ENCODE measurements around the gene CNOT4. TPM values are rescaled to one million over a fixed set of nuclear protein-coding genes. Genes with fewer than 3 reads are reported as not detected.

Gene CNOT4
- total and polyA plus RNA-seq, 8 donors: 4.6 to 50.2 (median 10.9) TPM

DNA sequence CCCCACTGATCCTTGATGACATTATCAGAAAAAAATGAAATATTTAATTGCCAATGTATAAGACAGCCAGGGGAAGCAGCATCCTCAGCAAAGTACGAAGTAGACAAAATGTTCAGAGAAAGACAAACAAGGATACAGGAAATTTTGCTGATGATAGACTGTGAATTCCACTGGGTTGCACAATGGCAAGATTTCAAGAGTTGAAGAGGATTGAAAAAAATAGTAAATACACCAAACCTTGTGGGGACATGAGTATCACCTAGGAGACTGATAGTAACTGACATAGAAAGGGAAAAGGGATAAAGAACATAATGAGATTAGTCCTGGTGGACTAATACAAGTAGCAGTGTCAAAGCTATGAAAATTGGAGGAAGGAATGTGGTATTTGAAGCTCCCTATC is 16.5 kb downstream of the CNOT4 start:
- H3K27me3 ChIP-seq: no peaks in the 10 kb centered on the region
- WGBS, 5 donors: 84 to 100% (median 91%) methylated on average over 1 of the region's 1 CpG
- no peak overlapping the region for H3K27ac ChIP-seq
- no peaks in the 10 kb centered on the region for H3K9me3 ChIP-seq
- peaks cover 6 to 60% (median 28%) of the 10 kb centered on the region in 4 donors for H3K4me1 ChIP-seq
- H3K36me3 ChIP-seq: no peaks in the 10 kb centered on the region
- TF ChIP-seq EP300 (IDR thresholded peaks at IDR 0.05): no peak
- no peak for TF ChIP-seq POLR2A (IDR thresholded peaks at IDR 0.05)
- TF ChIP-seq, protein P1, sequence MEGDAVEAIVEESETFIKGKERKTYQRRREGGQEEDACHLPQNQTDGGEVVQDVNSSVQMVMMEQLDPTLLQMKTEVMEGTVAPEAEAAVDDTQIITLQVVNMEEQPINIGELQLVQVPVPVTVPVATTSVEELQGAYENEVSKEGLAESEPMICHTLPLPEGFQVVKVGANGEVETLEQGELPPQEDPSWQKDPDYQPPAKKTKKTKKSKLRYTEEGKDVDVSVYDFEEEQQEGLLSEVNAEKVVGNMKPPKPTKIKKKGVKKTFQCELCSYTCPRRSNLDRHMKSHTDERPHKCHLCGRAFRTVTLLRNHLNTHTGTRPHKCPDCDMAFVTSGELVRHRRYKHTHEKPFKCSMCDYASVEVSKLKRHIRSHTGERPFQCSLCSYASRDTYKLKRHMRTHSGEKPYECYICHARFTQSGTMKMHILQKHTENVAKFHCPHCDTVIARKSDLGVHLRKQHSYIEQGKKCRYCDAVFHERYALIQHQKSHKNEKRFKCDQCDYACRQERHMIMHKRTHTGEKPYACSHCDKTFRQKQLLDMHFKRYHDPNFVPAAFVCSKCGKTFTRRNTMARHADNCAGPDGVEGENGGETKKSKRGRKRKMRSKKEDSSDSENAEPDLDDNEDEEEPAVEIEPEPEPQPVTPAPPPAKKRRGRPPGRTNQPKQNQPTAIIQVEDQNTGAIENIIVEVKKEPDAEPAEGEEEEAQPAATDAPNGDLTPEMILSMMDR (IDR thresholded peaks at IDR 0.05): no peak
- no peak for TF ChIP-seq POLR2AphosphoS5 (IDR thresholded peaks at IDR 0.05)
- H3K4me3 ChIP-seq: no peak overlapping the region
- intact Hi-C loops (cut with DNase I; ENCODE audit: low total_unique reads): no loop called here
- DNase-seq: no peak

DNA sequence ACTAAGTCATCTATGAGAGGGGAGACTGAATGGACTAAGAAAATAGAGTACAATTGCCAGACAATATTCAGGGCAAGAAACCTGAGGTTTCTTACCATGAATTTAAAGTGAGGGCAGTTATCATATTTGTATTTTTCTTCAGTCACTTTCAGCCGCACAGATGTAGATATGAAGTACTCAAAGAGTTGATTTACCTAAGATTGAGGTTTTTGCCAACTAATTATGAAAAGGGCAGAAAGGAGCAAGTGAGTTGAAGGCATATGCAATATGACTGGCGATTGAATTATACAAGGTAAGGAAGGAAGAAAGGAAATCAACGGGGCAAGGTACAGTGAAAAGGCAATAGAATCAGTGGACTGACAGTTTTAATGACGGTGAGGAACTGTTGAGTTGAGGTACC is 17.8 kb downstream of the CNOT4 start:
- no peak overlapping the region for H3K27ac ChIP-seq
- H3K9me3 ChIP-seq: no peaks in the 10 kb centered on the region
- no peak for DNase-seq
- H3K36me3 ChIP-seq: no peaks in the 10 kb centered on the region
- intact Hi-C loops (cut with DNase I; ENCODE audit: low total_unique reads): no loop called here
- H3K4me1 ChIP-seq: peaks cover 6 to 50% (median 23%) of the 10 kb centered on the region in 4 donors
- no peaks in the 10 kb centered on the region for H3K27me3 ChIP-seq
- 71 to 83% (median 81%) methylated on average over 4 of the region's 4 CpGs for WGBS, 5 donors
- no peak overlapping the region for H3K4me3 ChIP-seq
- no peak for TF ChIP-seq EP300 (IDR thresholded peaks at IDR 0.05)
- TF ChIP-seq POLR2AphosphoS5 (IDR thresholded peaks at IDR 0.05): no peak
- no peak for TF ChIP-seq POLR2A (IDR thresholded peaks at IDR 0.05)
- TF ChIP-seq, protein P1 (IDR thresholded peaks at IDR 0.05): no peak

DNA sequence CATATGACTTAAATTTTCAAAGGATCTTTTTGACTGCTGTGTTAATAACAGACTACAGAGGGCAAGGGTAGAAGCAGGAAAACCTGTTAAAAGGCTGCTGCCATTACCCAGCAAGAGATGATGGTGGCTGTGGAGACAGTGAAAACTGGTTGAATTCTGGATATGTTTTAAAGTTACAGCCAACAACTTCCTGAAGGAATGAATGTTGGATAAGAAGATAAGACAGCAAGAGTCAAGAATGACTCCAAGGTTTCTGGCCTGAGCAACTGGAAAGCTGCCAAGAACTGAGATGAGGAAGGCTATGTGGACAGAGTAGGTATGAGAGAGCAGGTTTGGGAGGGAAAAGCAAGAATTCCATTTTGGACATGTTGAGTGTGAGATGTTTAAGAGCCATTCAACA is 19.1 kb downstream of the CNOT4 start:
- H3K27ac ChIP-seq: peak overlapping the region in 1 of 5 donors; percentile 29
- no peak overlapping the region for H3K4me3 ChIP-seq
- TF ChIP-seq POLR2A (IDR thresholded peaks at IDR 0.05) (no peak), POLR2AphosphoS5 (IDR thresholded peaks at IDR 0.05) (no peak), EP300 (IDR thresholded peaks at IDR 0.05) (no peak)
- TF ChIP-seq, protein P1 (IDR thresholded peaks at IDR 0.05): no peak

DNA sequence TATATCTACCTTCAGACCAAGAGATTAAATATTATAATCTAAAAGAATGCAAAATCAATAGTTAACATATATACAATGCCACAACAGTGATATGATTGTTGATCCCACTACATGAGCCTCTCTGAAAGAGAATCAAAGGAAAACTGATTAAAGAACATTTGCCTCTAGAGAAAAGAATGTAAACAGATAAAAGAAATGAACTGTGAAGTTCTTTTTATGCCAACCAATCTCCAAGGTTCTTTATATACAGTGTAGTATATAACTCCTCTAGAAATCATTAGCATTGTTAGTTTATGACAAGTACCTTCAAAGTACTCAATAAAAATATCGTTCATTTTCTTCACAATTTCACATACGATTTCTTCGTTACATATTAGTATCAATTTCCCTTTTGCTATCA is 20.1 kb downstream of the CNOT4 start:
- Histone ChIP-seq H3K4me3 (no peak overlapping the region), H3K9me3 (no peaks in the 10 kb centered on the region), H3K4me1 (peaks cover 6 to 44% (median 20%) of the 10 kb centered on the region in 4 donors), H3K36me3 (no peaks in the 10 kb centered on the region), H3K27ac (no peak overlapping the region), H3K27me3 (no peaks in the 10 kb centered on the region)
- DNase-seq: no peak
- TF ChIP-seq EP300 (IDR thresholded peaks at IDR 0.05) (no peak), POLR2A (IDR thresholded peaks at IDR 0.05) (no peak), POLR2AphosphoS5 (IDR thresholded peaks at IDR 0.05) (no peak)
- TF ChIP-seq, protein P1 (IDR thresholded peaks at IDR 0.05): no peak
- intact Hi-C loops (cut with DNase I; ENCODE audit: low total_unique reads): no loop called here
- WGBS, 5 donors: 51 to 77% (median 57%) methylated on average over 3 of the region's 3 CpGs

More for the DNA sequence above, 19.1 kb downstream of the CNOT4 start:
- Histone ChIP-seq H3K27me3 (no peaks in the 10 kb centered on the region), H3K9me3 (no peaks in the 10 kb centered on the region), H3K36me3 (no peaks in the 10 kb centered on the region), H3K4me1 (peaks cover 6 to 44% (median 20%) of the 10 kb centered on the region in 4 donors)
- DNase-seq: peak; percentile 37 to 53
- intact Hi-C loops (cut with DNase I; ENCODE audit: low total_unique reads): no loop called here

All from stomach (tissue), 9 donors.